ENCODE measurements around the gene ESYT3. TPM values are rescaled to one million over a fixed set of nuclear protein-coding genes. Genes with fewer than 3 reads are reported as not detected.
"Not testable (repeated sequence)": the region's sequence is repeated elsewhere in the genome, so short reads cannot be mapped to it uniquely, and the experiment has no call there.

The ESYT3 gene
- total RNA-seq, 2 experiments from 2014 or later = not detected

GRCh38 chr3:138511945-138512344, 77.5 kb downstream of the ESYT3 start:
- ChIA-PET POLR2A (interaction anchor here (0.6 to 1.2 kb wide), 3 partner anchors 21 to 332 kb away, joined by 3 to 9 read pairs (median 8); no protein-coding TSS in a partner anchor), CTCF (ENCODE audit: unreplicated experiment) (no interaction called here)
- no peaks in the 10 kb centered on the region for H4K20me1 ChIP-seq (ENCODE audit: insufficient read depth, low read length)
- no peaks in the 10 kb centered on the region for H3K9me2 ChIP-seq (ENCODE audit: insufficient read depth, low read length)
- no TSS peak for BruUV-seq (replicated peaks)
- H3K9me3 ChIP-seq (ENCODE audit: low read length) = no peaks in the 10 kb centered on the region
- no peaks in the 10 kb centered on the region for H3K79me2 ChIP-seq (ENCODE audit: insufficient read depth, low read depth, low read length)
- no peak overlapping the region for H3K27ac ChIP-seq (ENCODE audit: low read depth, low read length, poor library complexity, severe bottlenecking)
- no peak overlapping the region for H3K4me3 ChIP-seq (ENCODE audit: low read depth, low read length, poor library complexity, severe bottlenecking)
- intact Hi-C loops (cut with micrococcal nuclease; ENCODE audit: unreplicated experiment) = no loop called here
- H3K4me1 ChIP-seq (ENCODE audit: insufficient read depth, low read length, poor library complexity, severe bottlenecking) = no peaks in the 10 kb centered on the region
- no peak for TF ChIP-seq EZH2phosphoT487 (IDR thresholded peaks at IDR 0.05; ENCODE audit: borderline replicate concordance, low read depth, low read length)
- TF ChIP-seq CTCF (conservative IDR thresholded peaks at IDR 0.05; ENCODE audit: low read length) = no peak
- H2AFZ ChIP-seq (ENCODE audit: low read length) = no peak overlapping the region
- DNase-seq (ENCODE audit: low spot score) = no peak
- no peaks in the 10 kb centered on the region; the same call in 1 of the 2 replicates for H3K36me3 ChIP-seq (ENCODE audit: insufficient read depth, low read length)
- H3K4me2 ChIP-seq (ENCODE audit: low read length) = no peak overlapping the region

- no peak for TF ChIP-seq CTCF (conservative IDR thresholded peaks at IDR 0.05; ENCODE audit: low read length)
- TF ChIP-seq EZH2phosphoT487 (IDR thresholded peaks at IDR 0.05; ENCODE audit: borderline replicate concordance, low read depth, low read length) = no peak
- no peak for DNase-seq (ENCODE audit: low spot score)
- Histone ChIP-seq H3K36me3 (ENCODE audit: insufficient read depth, low read length) (no peaks in the 10 kb centered on the region; the same call in 1 of the 2 replicates), H3K9me2 (ENCODE audit: insufficient read depth, low read length) (no peaks in the 10 kb centered on the region), H3K4me1 (ENCODE audit: insufficient read depth, low read length, poor library complexity, severe bottlenecking) (no peaks in the 10 kb centered on the region), H3K4me3 (ENCODE audit: low read depth, low read length, poor library complexity, severe bottlenecking) (no peak overlapping the region), H3K9me3 (ENCODE audit: low read length) (no peaks in the 10 kb centered on the region), H3K79me2 (ENCODE audit: insufficient read depth, low read depth, low read length) (no peaks in the 10 kb centered on the region), H4K20me1 (ENCODE audit: insufficient read depth, low read length) (no peaks in the 10 kb centered on the region), H2AFZ (ENCODE audit: low read length) (no peak overlapping the region), H3K27ac (ENCODE audit: low read depth, low read length, poor library complexity, severe bottlenecking) (no peak overlapping the region), H3K4me2 (ENCODE audit: low read length) (no peak overlapping the region)
- no TSS peak for BruUV-seq (replicated peaks)
- ChIA-PET CTCF (ENCODE audit: unreplicated experiment) (no interaction called here), POLR2A (interaction anchor here (0.5 to 1.3 kb wide), 3 partner anchors 13 to 1401 kb away, joined by 3 to 4 read pairs (median 3); no protein-coding TSS in a partner anchor)
- intact Hi-C loops (cut with micrococcal nuclease; ENCODE audit: unreplicated experiment) = no loop called here
These were observed 78.9 kb downstream of the ESYT3 start for GRCh38 chr3:138513090-138513843.

GRCh38 chr3:138521445-138521844, 87.0 kb downstream of the ESYT3 start:
- H3K4me3 ChIP-seq (ENCODE audit: low read depth, low read length, poor library complexity, severe bottlenecking); CTCF ChIA-PET (ENCODE audit: unreplicated experiment); H4K20me1 ChIP-seq (ENCODE audit: insufficient read depth, low read length); BruUV-seq (replicated peaks); H3K36me3 ChIP-seq (ENCODE audit: insufficient read depth, low read length); H2AFZ ChIP-seq (ENCODE audit: low read length); DNase-seq (ENCODE audit: low spot score); H3K4me1 ChIP-seq (ENCODE audit: insufficient read depth, low read length, poor library complexity, severe bottlenecking); H3K4me2 ChIP-seq (ENCODE audit: low read length); H3K79me2 ChIP-seq (ENCODE audit: insufficient read depth, low read depth, low read length); intact Hi-C loops (cut with micrococcal nuclease; ENCODE audit: unreplicated experiment); H3K27ac ChIP-seq (ENCODE audit: low read depth, low read length, poor library complexity, severe bottlenecking); H3K9me2 ChIP-seq (ENCODE audit: insufficient read depth, low read length); H3K9me3 ChIP-seq (ENCODE audit: low read length); POLR2A ChIA-PET: not testable (repeated sequence)

Other genes starting within 250 kb of the ESYT3 start
- 34.1 and 48.8 TPM in 2 replicates for gene ARMC8, start 247.3 kb upstream of the ESYT3 start, total RNA-seq (2014; rRNA removed; shearing (Covaris generic))
- 57.1 and 61.8 TPM in 2 replicates for gene ARMC8, start 247.3 kb upstream of the ESYT3 start, total RNA-seq (2022)
- 0.54 TPM in 1 of 2 replicates, not detected in the other for gene NME9, start 104.8 kb upstream of the ESYT3 start, total RNA-seq (2014; rRNA removed; shearing (Covaris generic))
- not detected in 2 replicates for gene NME9, start 104.8 kb upstream of the ESYT3 start, total RNA-seq (2022)
- not detected in 2 replicates for gene MRAS, start 86.0 kb upstream of the ESYT3 start, total RNA-seq (2014; rRNA removed; shearing (Covaris generic))
- not detected in 2 replicates for gene MRAS, start 86.0 kb upstream of the ESYT3 start, total RNA-seq (2022)
- 29.2 and 34.2 TPM in 2 replicates for gene CEP70, start 159.6 kb downstream of the ESYT3 start, total RNA-seq (2014; rRNA removed; shearing (Covaris generic))
- 32.3 and 37.3 TPM in 2 replicates for gene CEP70, start 159.6 kb downstream of the ESYT3 start, total RNA-seq (2022)
- gene FAIM, start 174.2 kb downstream of the ESYT3 start, total RNA-seq (2014; rRNA removed; shearing (Covaris generic)) = not detected in 2 replicates
- gene FAIM, start 174.2 kb downstream of the ESYT3 start, total RNA-seq (2022) = 2.0 and 3.1 TPM in 2 replicates

Data from OCI-LY7 (cell line).